ENCODE measurements around the gene RB1.

DNA sequence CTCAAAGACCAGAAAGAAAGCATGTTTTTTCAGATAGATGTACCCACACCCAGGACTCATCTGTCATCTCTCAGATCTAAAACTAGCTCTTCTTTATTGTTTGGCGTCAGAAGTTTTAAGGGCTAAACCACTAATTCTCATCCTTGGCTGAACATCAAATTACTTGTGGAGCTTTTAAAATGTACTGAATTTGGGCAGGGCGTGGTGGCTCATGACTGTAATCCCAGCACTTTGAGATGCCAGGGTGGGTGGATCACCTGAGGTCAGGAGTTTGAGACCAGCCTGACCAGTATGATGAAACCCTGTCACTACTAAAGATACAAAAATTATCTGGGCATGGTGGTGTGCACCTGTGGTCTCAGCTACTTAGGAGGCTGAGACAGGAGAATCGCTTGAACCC lies 181.9 kb downstream of the RB1 start:
- TF ChIP-seq POLR2AphosphoS5 (IDR thresholded peaks at IDR 0.05; ENCODE audit: borderline replicate concordance, low read depth, low read length), result no peak
- TF ChIP-seq EZH2 (IDR thresholded peaks at IDR 0.05), result no peak

All from SK-N-MC (cell line).